Measurements from ENCODE around the gene KCNJ12.

The KCNJ12 gene

GRCh38 chr17:21375757-21376080, 438 bp upstream of the KCNJ12 start:
- peaks cover 45% of the 10 kb centered on the region for H3K27me3 Mint-ChIP-seq (ENCODE audit: low read depth)
- H3K36me3 Mint-ChIP-seq (ENCODE audit: low read depth), result no peaks in the 10 kb centered on the region
- peak overlapping the region; percentile 79 to 85 (median 85) for H3K4me3 Mint-ChIP-seq
- H3K9me3 Mint-ChIP-seq, result no peaks in the 10 kb centered on the region
- H3K27ac Mint-ChIP-seq, result peak overlapping the region in 1 of 3 experiments; percentile 43
- no peak for TF ChIP-seq CTCF (IDR thresholded peaks at IDR 0.05; ENCODE audit: unreplicated experiment in 3 of 3)
- peaks cover 15% of the 10 kb centered on the region for H3K4me1 Mint-ChIP-seq

GRCh38 chr17:21376759-21377690, 868 bp downstream of the KCNJ12 start:
- Mint-ChIP-seq H3K9me3 (no peaks in the 10 kb centered on the region), H3K27ac (no peak overlapping the region), H3K4me1 (peaks cover 12% of the 10 kb centered on the region), H3K4me3 (peak overlapping the region; percentile 76 to 80 (median 78)), H3K27me3 (ENCODE audit: low read depth) (peaks cover 45% of the 10 kb centered on the region), H3K36me3 (ENCODE audit: low read depth) (no peaks in the 10 kb centered on the region)
- no peak for TF ChIP-seq CTCF (IDR thresholded peaks at IDR 0.05; ENCODE audit: unreplicated experiment in 3 of 3)

GRCh38 chr17:21377705-21378396, 1.7 kb downstream of the KCNJ12 start:
- H3K4me1 Mint-ChIP-seq, result peaks cover 12% of the 10 kb centered on the region
- no peaks in the 10 kb centered on the region for H3K9me3 Mint-ChIP-seq
- no peak for TF ChIP-seq CTCF (IDR thresholded peaks at IDR 0.05; ENCODE audit: unreplicated experiment in 3 of 3)
- no peak overlapping the region for H3K27ac Mint-ChIP-seq
- H3K4me3 Mint-ChIP-seq, result peak overlapping the region; percentile 76 to 80 (median 78)
- H3K36me3 Mint-ChIP-seq (ENCODE audit: low read depth), result no peaks in the 10 kb centered on the region
- peaks cover 44% of the 10 kb centered on the region for H3K27me3 Mint-ChIP-seq (ENCODE audit: low read depth)

- H3K27me3 Mint-ChIP-seq (ENCODE audit: low read depth), result peaks cover 43% of the 10 kb centered on the region
- H3K4me3 Mint-ChIP-seq, result no peak overlapping the region
- no peaks in the 10 kb centered on the region for H3K36me3 Mint-ChIP-seq (ENCODE audit: low read depth)
- H3K4me1 Mint-ChIP-seq, result peaks cover 8% of the 10 kb centered on the region
- no peak for TF ChIP-seq CTCF (IDR thresholded peaks at IDR 0.05; ENCODE audit: unreplicated experiment in 3 of 3)
- no peaks in the 10 kb centered on the region for H3K9me3 Mint-ChIP-seq
- H3K27ac Mint-ChIP-seq, result no peak overlapping the region
Observed at GRCh38 chr17:21378553-21378952, 2.4 kb downstream of the KCNJ12 start.

GRCh38 chr17:21379080-21379711, 3.0 kb downstream of the KCNJ12 start:
- H3K4me3 Mint-ChIP-seq, result no peak overlapping the region
- H3K27me3 Mint-ChIP-seq (ENCODE audit: low read depth), result peaks cover 50% of the 10 kb centered on the region
- H3K36me3 Mint-ChIP-seq (ENCODE audit: low read depth), result no peaks in the 10 kb centered on the region
- no peak for TF ChIP-seq CTCF (IDR thresholded peaks at IDR 0.05; ENCODE audit: unreplicated experiment in 3 of 3)
- no peak overlapping the region for H3K27ac Mint-ChIP-seq
- H3K4me1 Mint-ChIP-seq, result peaks cover 8% of the 10 kb centered on the region
- no peaks in the 10 kb centered on the region for H3K9me3 Mint-ChIP-seq
